GM12878 (cell line): ENCODE results near the gene TRIP4. TPM values are rescaled to one million over a fixed set of nuclear protein-coding genes. Genes with fewer than 3 reads are reported as not detected.
A peak's percentile ranks its signal among the peaks of the same experiment; 100 is the strongest.

Experiments used
- BACH1 ChIP-seq: fragments of 450-650 bp; IDR thresholded peaks from 2 replicates; pipeline ENCODE4 v1.6.1; 2017; ENCODE audit warnings: mild to moderate bottlenecking, borderline replicate concordance
- BCL11A ChIP-seq: IDR thresholded peaks from 2 replicates; pipeline ENCODE4 v1.6.1; 2011; ENCODE audit warnings: low read depth, low read length
- BMI1 ChIP-seq: fragments of 450-650 bp; IDR thresholded peaks from 2 replicates; pipeline ENCODE4 v1.6.1; 2016; ENCODE audit warnings: mild to moderate bottlenecking, moderate library complexity, borderline replicate concordance
- CEBPB ChIP-seq, 2 experiments: fragments of 150-350 bp in 1 of 2; IDR thresholded peaks; 2 replicates each; pipeline ENCODE4 v1.6.1; 2012 to 2014; ENCODE audit warnings: low read depth in 2 of 2, low read length in 2 of 2, borderline replicate concordance in 1 of 2, inconsistent platforms in 1 of 2
- CHD2 ChIP-seq: IDR thresholded peaks from 2 replicates; pipeline ENCODE4 v1.6.1; 2011; ENCODE audit warnings: low read depth, low read length, improper control_type of control experiment, borderline replicate concordance
- CREM ChIP-seq: IDR thresholded peaks from 2 replicates; pipeline ENCODE4 v1.6.1; 2014; ENCODE audit warnings: antibody characterized with exemption, low read depth
- DPF2 ChIP-seq: fragments of 450-650 bp; IDR thresholded peaks from 2 replicates; pipeline ENCODE4 v1.6.1; 2017; ENCODE audit warnings: mild to moderate bottlenecking
- FOS ChIP-seq: IDR thresholded peaks from 3 replicates; pipeline ENCODE4 v1.6.1; 2011; ENCODE audit warnings: borderline replicate concordance; ENCODE audit not compliant: insufficient read length; ENCODE audit errors: extremely low read depth
- IKZF1 ChIP-seq: fragments of 450-650 bp; conservative IDR thresholded peaks from 2 replicates; pipeline ENCODE4 v1.6.1; 2017; ENCODE audit warnings: antibody characterized with exemption, mild to moderate bottlenecking
- JUNB ChIP-seq: IDR thresholded peaks from 2 replicates; pipeline ENCODE4 v1.6.1; 2016; ENCODE audit warnings: antibody characterized with exemption, mild to moderate bottlenecking
- JUND ChIP-seq: IDR thresholded peaks from 2 replicates; pipeline ENCODE4 v1.6.1; 2012; ENCODE audit warnings: low read depth, mild to moderate bottlenecking, low read length, improper control_type of control experiment, moderate library complexity
- MEF2B ChIP-seq: fragments of 450-650 bp; IDR thresholded peaks from 2 replicates; pipeline ENCODE4 v1.6.1; 2018; ENCODE audit warnings: mild to moderate bottlenecking, moderate library complexity; ENCODE audit not compliant: partially characterized antibody, poor library complexity, severe bottlenecking
- MTA2 ChIP-seq: fragments of 450-650 bp; IDR thresholded peaks from 2 replicates; pipeline ENCODE4 v1.6.1; 2016; ENCODE audit warnings: low read depth, mild to moderate bottlenecking, moderate library complexity
- MTA3 ChIP-seq: IDR thresholded peaks from 2 replicates; pipeline ENCODE4 v1.6.1; 2012; ENCODE audit warnings: low read length, inconsistent platforms, borderline replicate concordance
- NFYB ChIP-seq: IDR thresholded peaks from 2 replicates; pipeline ENCODE4 v1.6.1; 2011; ENCODE audit warnings: low read depth, mild to moderate bottlenecking, low read length, improper control_type of control experiment, moderate library complexity; ENCODE audit not compliant: insufficient read depth
- NR2C2 ChIP-seq: IDR thresholded peaks from 2 replicates; pipeline ENCODE4 v1.6.1; 2011; ENCODE audit warnings: borderline replicate concordance, low read depth; ENCODE audit not compliant: control insufficient read depth, insufficient read length
- POLR2AphosphoS5 ChIP-seq: IDR thresholded peaks from 2 replicates; pipeline ENCODE4 v1.6.1; 2011; ENCODE audit warnings: mild to moderate bottlenecking, low read length, inconsistent platforms
- RAD51 ChIP-seq: fragments of 450-650 bp; IDR thresholded peaks from 2 replicates; pipeline ENCODE4 v1.6.1; 2016; ENCODE audit warnings: moderate library complexity, mild to moderate bottlenecking, inconsistent platforms
- STAT1 ChIP-seq: fragments of 450-650 bp; conservative IDR thresholded peaks from 2 replicates; pipeline ENCODE4 v1.6.1; 2014; ENCODE audit warnings: antibody characterized with exemption, mild to moderate bottlenecking
- ZNF217 ChIP-seq: fragments of 450-650 bp; IDR thresholded peaks from 2 replicates; pipeline ENCODE4 v1.6.1; 2017; ENCODE audit warnings: antibody characterized with exemption, mild to moderate bottlenecking
- ZNF592 ChIP-seq: fragments of 450-650 bp; IDR thresholded peaks from 2 replicates; pipeline ENCODE4 v1.6.1; 2017; ENCODE audit warnings: mild to moderate bottlenecking, moderate library complexity
- ZNF622 ChIP-seq: fragments of 450-650 bp; IDR thresholded peaks from 2 replicates; pipeline ENCODE4 v1.6.1; 2017; ENCODE audit warnings: mild to moderate bottlenecking, inconsistent platforms
- ZNF687 ChIP-seq: fragments of 450-650 bp; IDR thresholded peaks from 2 replicates; pipeline ENCODE4 v1.6.1; 2017; ENCODE audit warnings: mild to moderate bottlenecking, moderate library complexity
- ZZZ3 ChIP-seq: IDR thresholded peaks from 2 replicates; pipeline ENCODE4 v1.6.1; 2011; ENCODE audit warnings: low read depth; ENCODE audit not compliant: control insufficient read depth, insufficient read length
- polyA plus RNA-seq, 11 experiments: library from polyadenylated mRNA; depleted of rRNA in 4 of 11; unstranded in 6 of 11; stranded (reverse) in 5 of 11; fragments of >200 nt; fragmentation: Nextera tagmentation in 4 of 11; fragmentation: Illumina TruSeq in 1 of 11; extraction: Ambion mirVana in 4 of 11; extraction: Trizol in 1 of 11; gene quantifications; 1 replicate in 1 of 11; 2 replicates in 10 of 11; pipeline versions ENCODE4 v1.2.1 to v1.2.3, GENCODE V29; 2011 to 2016; ENCODE audit warnings: inconsistent platforms in 2 of 11, missing spikeins in 2 of 11, low read depth in 1 of 11
- total RNA-seq, 4 experiments: library from RNA; depleted of rRNA in 3 of 4; stranded (reverse); fragments of >200 nt in 3 of 4; fragmentation: Illumina TruSeq in 1 of 4; extraction: Trizol in 1 of 4; gene quantifications; 2 replicates each; pipeline versions ENCODE4 v1.2.1 to v1.2.3, GENCODE V29; 2013 to 2021

The TRIP4 gene
- total and polyA plus RNA-seq, 10 of the 15 experiments (the other 5 are each of a cell fraction or from before 2014, with no cell fraction given): 6.4 to 24.5 (median 20.0) TPM

- TF ChIP-seq CHD2 (peak; percentile 43; the same call in 1 of the 2 replicates), MTA2 (peak; percentile 95), ZNF622 (no peak), ZNF687 (0 out of 2 replicates have a peak, but pooled peaks have one; percentile 7), NR2C2 (no peak), IKZF1 (peak; percentile 90), CEBPB (IDR thresholded peaks at IDR 0.05; ENCODE audit: borderline replicate concordance in 1 of 2, low read depth in 2 of 2, low read length in 2 of 2) (no peak), RAD51 (no peak), BMI1 (peak; percentile 58; the same call in 1 of the 2 replicates), POLR2AphosphoS5 (no peak), BCL11A (peak; percentile 56; the same call in 1 of the 2 replicates), JUNB (peak; percentile 41; the same call in 1 of the 2 replicates), STAT1 (no peak), DPF2 (peak; percentile 90), MTA3 (no peak), JUND (no peak), FOS (no peak), NFYB (no peak), BACH1 (peak; percentile 46; the same call in 1 of the 2 replicates), ZZZ3 (no peak), CREM (peak; percentile 13; the same call in 1 of the 2 replicates), ZNF592 (peak; percentile 6; the same call in 1 of the 2 replicates), ZNF217 (peak; percentile 36; the same call in 1 of the 2 replicates), MEF2B (peak; percentile 44)
These were observed 36.3 kb downstream of the TRIP4 start (continued) for GRCh38 chr15:64423970-64424369.
